HG02938 (cell line): Measurements from ENCODE around the gene UFL1.

ENCODE experiments used
- ATAC-seq: cut with Tn5 transposase; IDR thresholded peaks from one replicate; pipeline ENCODE4 v1.9.1; 2021; ENCODE audit warnings: mild to moderate bottlenecking, moderate library complexity; ENCODE audit not compliant: unreplicated experiment

Gene UFL1

DNA sequence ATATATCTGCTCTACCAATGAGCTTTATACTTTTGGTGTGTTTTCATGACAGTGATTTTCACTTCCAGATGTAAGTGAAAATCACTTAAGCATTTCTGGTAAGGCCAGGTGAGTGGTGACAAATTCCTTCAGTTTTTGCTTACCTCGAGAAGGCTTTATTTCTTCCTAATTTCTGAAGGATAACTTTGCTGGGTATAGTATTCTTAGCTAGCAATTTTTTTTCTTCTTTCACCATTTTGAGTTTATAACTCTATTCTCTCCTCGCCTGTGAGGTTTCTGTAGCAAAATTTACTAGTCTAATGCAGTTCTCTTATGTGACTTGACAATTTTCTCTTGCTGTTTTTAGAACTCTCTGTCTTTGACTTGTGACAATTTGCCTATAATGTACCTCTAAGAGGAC, 48.4 kb downstream of the UFL1 start:
- ATAC-seq, result no peak

DNA sequence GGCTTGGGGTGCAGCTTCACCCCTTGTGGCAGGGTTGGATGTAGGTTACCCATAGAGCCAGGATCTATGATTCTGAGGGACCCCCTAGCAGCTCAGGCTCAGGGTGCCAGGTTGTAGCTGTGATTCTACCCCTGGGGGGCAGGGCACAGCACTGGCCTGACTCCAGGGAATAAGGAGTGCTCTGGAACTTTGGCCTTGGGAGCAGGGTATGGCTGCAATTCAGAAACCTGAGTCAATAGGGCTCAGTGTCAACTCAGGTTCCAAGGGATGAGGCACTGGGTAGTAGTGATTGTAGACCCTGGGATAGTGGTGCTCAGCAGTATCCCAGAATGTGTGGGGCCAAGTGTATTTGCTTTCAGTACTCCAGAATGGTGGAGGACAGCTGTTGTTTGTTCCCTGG, 49.9 kb downstream of the UFL1 start:
- no peak for ATAC-seq

DNA sequence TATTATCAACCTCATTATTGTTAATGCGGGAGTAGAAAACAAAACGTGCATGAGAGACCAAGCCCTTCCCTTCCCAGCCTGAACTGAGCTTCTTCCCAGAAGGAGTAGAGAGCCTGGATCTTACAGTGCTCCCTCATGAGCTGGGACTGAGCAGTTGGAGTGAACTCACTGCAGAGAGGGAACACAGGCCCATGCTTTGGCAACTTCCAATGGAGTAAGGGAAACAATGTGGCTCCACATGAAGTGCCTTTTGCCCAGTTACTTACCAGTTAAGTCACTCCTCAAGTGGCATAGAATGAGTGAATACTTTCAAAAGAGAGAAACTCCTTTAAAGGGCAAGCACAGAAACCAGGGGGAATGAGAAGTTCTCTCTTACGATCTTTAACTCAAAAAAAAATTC, 53.8 kb downstream of the UFL1 start:
- no peak for ATAC-seq

DNA sequence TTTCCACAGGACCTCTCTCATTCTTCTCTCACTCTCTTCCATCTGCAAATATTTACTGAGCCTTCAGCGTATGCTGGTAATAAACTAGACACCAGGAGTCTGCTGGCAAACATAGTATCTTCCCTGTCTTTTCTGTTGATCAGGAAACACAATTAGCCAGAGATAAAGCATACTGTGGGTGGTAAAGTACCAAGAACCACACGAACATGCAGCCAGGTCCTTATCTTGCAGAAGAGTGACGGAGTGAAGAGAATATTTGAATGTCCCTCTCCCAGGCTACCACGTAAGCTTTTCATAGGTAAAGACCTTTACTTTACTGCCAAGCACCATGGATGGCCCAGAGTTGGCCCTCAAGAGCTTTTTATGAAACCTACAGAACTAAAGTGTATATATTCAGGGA, 54.6 kb downstream of the UFL1 start:
- ATAC-seq, result no peak

DNA sequence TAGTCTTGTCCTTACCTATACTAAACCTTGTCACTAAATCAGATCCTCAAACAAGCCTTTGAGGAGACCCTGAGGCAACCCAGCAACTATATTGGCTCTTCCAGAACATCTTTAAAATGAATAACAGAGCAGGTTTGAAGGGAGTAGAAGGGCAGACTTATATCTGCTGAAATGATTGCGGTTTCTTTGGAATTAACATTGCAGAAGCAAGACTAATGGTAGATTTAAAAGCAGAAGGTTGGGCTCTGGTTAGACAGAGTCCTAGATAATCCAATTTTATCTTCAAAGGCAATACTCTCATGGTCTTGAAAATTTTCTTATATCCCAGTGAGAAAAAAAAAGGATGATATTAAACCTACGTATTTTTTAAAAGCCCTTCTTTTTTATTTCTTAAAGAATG, 60.4 kb downstream of the UFL1 start:
- ATAC-seq, result no peak

DNA sequence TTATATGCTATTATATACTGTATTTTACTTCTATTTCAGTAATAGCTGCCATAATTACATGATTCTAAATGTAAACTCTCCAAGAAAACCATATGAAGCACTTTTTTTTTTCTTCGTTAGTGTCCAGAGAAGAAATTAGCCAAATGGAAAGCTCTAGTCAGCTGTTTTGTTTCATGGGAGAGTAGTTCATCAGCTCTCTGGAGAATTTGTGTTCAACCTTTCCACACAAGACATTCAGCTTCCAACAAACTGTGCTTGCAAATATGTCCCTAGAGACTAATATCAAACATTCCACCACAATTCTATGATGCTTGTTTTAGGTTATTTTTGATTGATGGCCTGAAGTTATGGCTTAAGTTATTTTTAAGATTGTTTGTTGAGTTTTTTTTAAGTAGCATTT, 60.8 kb downstream of the UFL1 start:
- no peak for ATAC-seq

DNA sequence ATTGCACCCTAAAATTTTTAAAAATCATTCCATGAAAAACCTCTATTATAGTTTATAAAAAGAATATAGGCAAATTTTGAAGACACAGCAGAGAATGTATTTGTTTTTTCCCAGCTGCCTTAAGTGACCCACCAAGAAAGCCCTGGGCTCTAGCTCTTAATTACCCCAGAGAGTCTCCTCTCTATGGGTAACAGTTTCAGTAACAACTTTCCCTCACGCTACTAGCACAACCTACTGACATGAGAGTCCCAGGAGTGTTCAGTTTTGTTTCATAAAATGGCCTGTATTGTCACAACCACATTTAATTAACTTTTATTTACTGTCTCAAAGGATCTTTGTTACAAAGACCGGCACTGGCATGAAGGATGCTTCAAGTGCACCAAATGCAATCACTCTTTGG, 82.8 kb downstream of the UFL1 start:
- no peak for ATAC-seq
